Measurements from ENCODE around the gene IGSF8.

The IGSF8 gene

GRCh38 chr1:160101717-160102522 lies 3.5 kb upstream of the IGSF8 start:
- no peak for DNase-seq

- peak; percentile 70 for DNase-seq
Measured at GRCh38 chr1:160101037-160101716, 2.8 kb upstream of the IGSF8 start.

GRCh38 chr1:160099716-160100375 lies 1.4 kb upstream of the IGSF8 start:
- no peak for DNase-seq

- peak; percentile 68 for DNase-seq
Measured at GRCh38 chr1:160098852-160099561, 588 bp upstream of the IGSF8 start.

GRCh38 chr1:160097151-160097910 lies 1.1 kb downstream of the IGSF8 start:
- no peak for DNase-seq

GRCh38 chr1:160096274-160097116 lies 1.9 kb downstream of the IGSF8 start:
- DNase-seq = no peak

GRCh38 chr1:160095382-160096105 lies 2.9 kb downstream of the IGSF8 start:
- DNase-seq = no peak

- no peak for DNase-seq
Measured at GRCh38 chr1:160094806-160095205, 3.6 kb downstream of the IGSF8 start.

- no peak for DNase-seq
Measured at GRCh38 chr1:160094291-160094625, 4.2 kb downstream of the IGSF8 start.

- DNase-seq = no peak
Measured at GRCh38 chr1:160093624-160094290, 4.7 kb downstream of the IGSF8 start.

- DNase-seq = no peak
Measured at GRCh38 chr1:160093069-160093395, 5.4 kb downstream of the IGSF8 start.

- no peak for DNase-seq
Measured at GRCh38 chr1:160092366-160093068, 5.9 kb downstream of the IGSF8 start.

- DNase-seq = no peak
Measured at GRCh38 chr1:160091666-160092223, 6.7 kb downstream of the IGSF8 start.

- DNase-seq = no peak
Measured at GRCh38 chr1:160090760-160091159, 7.7 kb downstream of the IGSF8 start.

- no peak for DNase-seq
Measured at GRCh38 chr1:160089883-160090282, 8.5 kb downstream of the IGSF8 start.

- DNase-seq = no peak
Measured at GRCh38 chr1:160087118-160087662, 11.2 kb downstream of the IGSF8 start.

GRCh38 chr1:160086456-160086892 lies 11.9 kb downstream of the IGSF8 start:
- no peak for DNase-seq

- DNase-seq = peak; percentile 47
Measured at GRCh38 chr1:160085686-160086455, 12.5 kb downstream of the IGSF8 start.

Measured in KG1 (cell line).